H54 (cell line): ENCODE measurements around the gene HERC6.
"Not testable (repeated sequence)": the region's sequence is repeated elsewhere in the genome, so short reads cannot be mapped to it uniquely, and the experiment has no call there.

ENCODE experiments used
- DNase-seq: peaks from one replicate; pipeline ENCODE4 v3.0.0; 2011; ENCODE audit warnings: low spot score, mixed read lengths; ENCODE audit not compliant: insufficient read length
- FAIRE-seq: peaks from 3 replicates; lab custom pipeline; 2011; peaks lifted over from hg19 to GRCh38; lab: Jason Lieb, UNC
- POLR2A ChIP-seq: IDR thresholded peaks from 2 replicates; pipeline ENCODE4 v1.6.1; 2011; ENCODE audit warnings: low read depth, mild to moderate bottlenecking, low read length

Gene HERC6

GRCh38 chr4:88360791-88361190 lies 17.9 kb upstream of the HERC6 start:
- FAIRE-seq (no peak), DNase-seq (no peak)
- no peak for TF ChIP-seq POLR2A

- FAIRE-seq, DNase-seq: not testable (repeated sequence)
Measured at GRCh38 chr4:88361217-88361773, 17.4 kb upstream of the HERC6 start.

- TF ChIP-seq POLR2A: no peak
- DNase-seq (no peak), FAIRE-seq (no peak)
Measured at GRCh38 chr4:88366460-88366859, 12.2 kb upstream of the HERC6 start.

GRCh38 chr4:88367826-88368225 lies 10.8 kb upstream of the HERC6 start:
- no peak for TF ChIP-seq POLR2A
- FAIRE-seq (no peak), DNase-seq (no peak)

GRCh38 chr4:88369180-88369812 lies 9.4 kb upstream of the HERC6 start:
- peak; percentile 5 for DNase-seq
- FAIRE-seq: not testable (repeated sequence)

- FAIRE-seq (no peak), DNase-seq (no peak)
- TF ChIP-seq POLR2A: no peak
Measured at GRCh38 chr4:88381123-88381522, 2.5 kb downstream of the HERC6 start.

GRCh38 chr4:88382621-88383020 lies 4.0 kb downstream of the HERC6 start:
- no peak for FAIRE-seq
- no peak for DNase-seq
- TF ChIP-seq POLR2A: no peak

GRCh38 chr4:88390128-88390527 lies 11.5 kb downstream of the HERC6 start:
- DNase-seq: no peak
- no peak for FAIRE-seq
- no peak for TF ChIP-seq POLR2A

GRCh38 chr4:88391703-88392102 lies 13.1 kb downstream of the HERC6 start:
- DNase-seq (no peak), FAIRE-seq (no peak)
- no peak for TF ChIP-seq POLR2A

GRCh38 chr4:88396681-88397080 lies 18.0 kb downstream of the HERC6 start:
- FAIRE-seq (no peak), DNase-seq (no peak)
- TF ChIP-seq POLR2A: no peak

- DNase-seq (no peak), FAIRE-seq (no peak)
- TF ChIP-seq POLR2A: no peak
Measured at GRCh38 chr4:88398381-88398780, 19.7 kb downstream of the HERC6 start.

- TF ChIP-seq POLR2A: no peak
- FAIRE-seq (no peak), DNase-seq (no peak)
Measured at GRCh38 chr4:88409206-88409605, 30.6 kb downstream of the HERC6 start.

- DNase-seq: no peak
Measured at GRCh38 chr4:88409789-88410188, 31.1 kb downstream of the HERC6 start.

GRCh38 chr4:88411491-88412096 lies 32.9 kb downstream of the HERC6 start:
- FAIRE-seq (no peak), DNase-seq (no peak)
- no peak for TF ChIP-seq POLR2A

More at GRCh38 chr4:88409789-88410188, 31.1 kb downstream of the HERC6 start:
- no peak for TF ChIP-seq POLR2A
- FAIRE-seq: no peak

GRCh38 chr4:88413801-88414200 lies 35.1 kb downstream of the HERC6 start:
- FAIRE-seq: no peak
- TF ChIP-seq POLR2A: no peak
- no peak for DNase-seq
